ENCODE measurements around the gene CDH1. TPM values are rescaled to one million over a fixed set of nuclear protein-coding genes. Genes with fewer than 3 reads are reported as not detected.
"Not testable (repeated sequence)": the region's sequence is repeated elsewhere in the genome, so short reads cannot be mapped to it uniquely, and the experiment has no call there.

CDH1 gene
- total RNA-seq, 2 experiments from 2014 or later = 0.31 to 0.49 TPM

DNA sequence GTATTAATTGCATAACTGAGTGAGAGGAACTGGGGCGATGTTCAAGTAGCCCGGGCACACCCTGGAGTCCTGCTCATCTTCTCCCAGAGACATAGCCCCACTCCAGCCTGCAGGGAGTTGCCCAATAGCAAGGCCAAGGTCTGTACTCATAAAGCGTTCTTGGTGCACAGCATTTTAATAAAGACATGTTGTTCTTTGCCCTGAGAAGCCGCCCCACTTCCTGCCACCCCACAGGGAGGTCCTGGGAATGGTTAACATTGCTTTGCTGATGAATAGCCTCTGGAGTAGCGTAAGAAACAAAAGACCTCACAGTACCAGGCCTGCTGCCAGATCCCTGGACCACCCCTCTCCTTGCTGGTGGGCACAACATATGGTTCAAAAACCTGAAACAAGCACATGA, 21.6 kb upstream of the CDH1 start:
- no peak for ATAC-seq (ENCODE audit: poor library complexity)
- H3K9me3 ChIP-seq (ENCODE audit: control insufficient read depth in 1 of 2, insufficient read depth in 1 of 2, low read length in 2 of 2) = peaks cover 0 to 8% of the 10 kb centered on the region in 2 experiments
- H3K27me3 Mint-ChIP-seq = peaks cover 21% of the 10 kb centered on the region
- H3K4me1 Mint-ChIP-seq (ENCODE audit: low read depth) = no peaks in the 10 kb centered on the region
- no peaks in the 10 kb centered on the region for H3K4me1 ChIP-seq (ENCODE audit: insufficient read depth, low read length)
- TF ChIP-seq, protein P1, sequence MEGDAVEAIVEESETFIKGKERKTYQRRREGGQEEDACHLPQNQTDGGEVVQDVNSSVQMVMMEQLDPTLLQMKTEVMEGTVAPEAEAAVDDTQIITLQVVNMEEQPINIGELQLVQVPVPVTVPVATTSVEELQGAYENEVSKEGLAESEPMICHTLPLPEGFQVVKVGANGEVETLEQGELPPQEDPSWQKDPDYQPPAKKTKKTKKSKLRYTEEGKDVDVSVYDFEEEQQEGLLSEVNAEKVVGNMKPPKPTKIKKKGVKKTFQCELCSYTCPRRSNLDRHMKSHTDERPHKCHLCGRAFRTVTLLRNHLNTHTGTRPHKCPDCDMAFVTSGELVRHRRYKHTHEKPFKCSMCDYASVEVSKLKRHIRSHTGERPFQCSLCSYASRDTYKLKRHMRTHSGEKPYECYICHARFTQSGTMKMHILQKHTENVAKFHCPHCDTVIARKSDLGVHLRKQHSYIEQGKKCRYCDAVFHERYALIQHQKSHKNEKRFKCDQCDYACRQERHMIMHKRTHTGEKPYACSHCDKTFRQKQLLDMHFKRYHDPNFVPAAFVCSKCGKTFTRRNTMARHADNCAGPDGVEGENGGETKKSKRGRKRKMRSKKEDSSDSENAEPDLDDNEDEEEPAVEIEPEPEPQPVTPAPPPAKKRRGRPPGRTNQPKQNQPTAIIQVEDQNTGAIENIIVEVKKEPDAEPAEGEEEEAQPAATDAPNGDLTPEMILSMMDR (IDR thresholded peaks at IDR 0.05) = no peak
- no peak overlapping the region for H3K4me3 ChIP-seq (ENCODE audit: low read length)
- intact Hi-C loops (cut with DNase I, micrococcal nuclease) = no loop called here
- no peaks in the 10 kb centered on the region for H3K27me3 ChIP-seq (ENCODE audit: control insufficient read depth in 1 of 2, insufficient read depth in 2 of 2, low read length in 2 of 2)
- ChIA-PET POLR2A (no interaction called here), CTCF (no interaction called here)
- peaks cover 2% of the 10 kb centered on the region for H3K9me3 Mint-ChIP-seq
- H3K27ac Mint-ChIP-seq = no peak overlapping the region
- no peak for DNase-seq
- H3K27ac ChIP-seq (ENCODE audit: low read depth in 1 of 2, low read length in 2 of 2) = no peak overlapping the region
- H3K4me3 Mint-ChIP-seq = no peak overlapping the region
- H3K36me3 Mint-ChIP-seq (ENCODE audit: low read depth) = no peaks in the 10 kb centered on the region
- H3K36me3 ChIP-seq (ENCODE audit: insufficient read depth, low read length) = no peaks in the 10 kb centered on the region

DNA sequence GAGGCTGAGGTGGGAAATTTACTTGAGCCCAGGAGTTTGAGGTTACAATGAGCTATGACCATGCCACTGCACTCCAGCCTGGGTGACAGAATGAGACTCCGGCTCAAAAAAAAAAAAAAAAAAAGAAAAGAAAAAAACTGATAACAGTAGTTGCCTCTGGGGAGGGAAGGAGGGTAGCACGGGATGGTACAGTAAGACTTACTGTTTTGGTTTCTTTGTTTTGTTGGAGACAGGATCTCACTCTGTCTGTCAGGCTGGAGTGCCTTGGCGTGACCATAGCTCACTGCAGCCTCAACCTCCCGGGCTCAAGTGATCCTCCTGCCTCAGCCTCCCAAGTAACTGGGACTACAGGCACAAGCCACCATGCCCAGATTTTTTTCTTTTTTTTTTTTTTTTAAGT, 20.6 kb upstream of the CDH1 start:
- ATAC-seq (ENCODE audit: poor library complexity); H3K4me1 ChIP-seq (ENCODE audit: insufficient read depth, low read length); POLR2A ChIA-PET; DNase-seq; H3K4me1 Mint-ChIP-seq (ENCODE audit: low read depth); H3K27me3 ChIP-seq (ENCODE audit: control insufficient read depth in 1 of 2, insufficient read depth in 2 of 2, low read length in 2 of 2); H3K4me3 Mint-ChIP-seq; H3K27ac Mint-ChIP-seq; H3K36me3 ChIP-seq (ENCODE audit: insufficient read depth, low read length); H3K4me3 ChIP-seq (ENCODE audit: low read length); H3K9me3 Mint-ChIP-seq; H3K9me3 ChIP-seq (ENCODE audit: control insufficient read depth in 1 of 2, insufficient read depth in 1 of 2, low read length in 2 of 2); H3K27ac ChIP-seq (ENCODE audit: low read depth in 1 of 2, low read length in 2 of 2); intact Hi-C loops (cut with DNase I, micrococcal nuclease); H3K36me3 Mint-ChIP-seq (ENCODE audit: low read depth): not testable (repeated sequence)
- peaks cover 16% of the 10 kb centered on the region for H3K27me3 Mint-ChIP-seq
- CTCF ChIA-PET = interaction anchor here (0.6 kb wide), 1 partner anchor 23 kb away, joined by 3 read pairs; no protein-coding TSS in a partner anchor

DNA sequence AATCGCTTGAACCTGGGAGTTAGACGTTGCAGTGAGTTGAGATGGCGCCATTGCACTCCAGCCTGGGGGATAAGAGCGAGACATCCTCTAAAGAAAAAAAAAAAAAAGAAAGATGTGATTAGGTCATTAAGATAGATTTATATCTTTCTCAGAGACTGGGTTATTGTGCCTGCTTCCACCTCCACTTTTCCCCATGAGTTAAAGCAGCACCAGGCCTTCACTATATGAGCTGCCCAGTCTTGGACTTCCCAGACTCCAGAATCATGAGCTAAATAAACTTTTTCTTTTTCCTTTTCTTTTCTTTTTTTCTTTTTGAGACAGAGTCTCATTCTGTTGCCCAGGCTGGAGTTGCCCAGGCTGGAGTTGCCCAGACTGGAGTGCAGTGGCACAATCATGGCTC, 19.4 kb upstream of the CDH1 start:
- peaks cover 2% of the 10 kb centered on the region for H3K9me3 Mint-ChIP-seq
- H3K36me3 Mint-ChIP-seq (ENCODE audit: low read depth) = no peaks in the 10 kb centered on the region
- H3K27me3 ChIP-seq (ENCODE audit: control insufficient read depth in 1 of 2, insufficient read depth in 2 of 2, low read length in 2 of 2) = no peaks in the 10 kb centered on the region
- no peak overlapping the region for H3K4me3 ChIP-seq (ENCODE audit: low read length)
- ChIA-PET CTCF (interaction anchor here (0.7 kb wide), 1 partner anchor 47 kb away, joined by 3 read pairs; no protein-coding TSS in a partner anchor), POLR2A (interaction anchor here (0.7 kb wide), 1 partner anchor 20 kb away, joined by 3 read pairs; no protein-coding TSS in a partner anchor)
- no peaks in the 10 kb centered on the region for H3K4me1 ChIP-seq (ENCODE audit: insufficient read depth, low read length)
- H3K27me3 Mint-ChIP-seq = peaks cover 15% of the 10 kb centered on the region
- no peak overlapping the region for H3K4me3 Mint-ChIP-seq
- no peak overlapping the region for H3K27ac Mint-ChIP-seq
- DNase-seq = no peak
- TF ChIP-seq, protein P1 (IDR thresholded peaks at IDR 0.05) = no peak
- no peaks in the 10 kb centered on the region for H3K4me1 Mint-ChIP-seq (ENCODE audit: low read depth)
- peaks cover 0 to 8% of the 10 kb centered on the region in 2 experiments for H3K9me3 ChIP-seq (ENCODE audit: control insufficient read depth in 1 of 2, insufficient read depth in 1 of 2, low read length in 2 of 2)
- intact Hi-C loops (cut with DNase I, micrococcal nuclease) = no loop called here
- H3K27ac ChIP-seq (ENCODE audit: low read depth in 1 of 2, low read length in 2 of 2) = no peak overlapping the region
- no peak for ATAC-seq (ENCODE audit: poor library complexity)
- no peaks in the 10 kb centered on the region for H3K36me3 ChIP-seq (ENCODE audit: insufficient read depth, low read length)

DNA sequence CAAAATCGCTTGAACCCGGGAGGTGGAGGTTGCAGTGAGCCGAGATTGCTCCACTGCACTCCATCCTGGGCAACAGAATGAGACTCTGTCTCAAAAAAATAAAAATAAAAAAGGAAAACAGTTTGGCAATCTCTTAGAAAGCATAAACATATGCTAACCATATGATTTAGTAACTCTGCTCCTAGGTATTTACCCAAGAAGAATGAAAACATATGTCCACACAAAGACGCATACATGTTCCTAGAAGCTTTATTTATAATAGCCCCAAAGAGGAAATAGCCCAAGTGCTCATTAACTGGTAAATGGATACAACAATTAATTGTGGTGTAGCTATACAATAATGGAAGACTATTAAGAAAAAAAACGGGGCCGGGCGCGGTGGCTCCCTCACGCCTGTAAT, 18.5 kb upstream of the CDH1 start:
- no peak overlapping the region for H3K27ac Mint-ChIP-seq

More for the DNA sequence above, 18.5 kb upstream of the CDH1 start:
- ATAC-seq (ENCODE audit: poor library complexity) (no peak), DNase-seq (no peak)
- TF ChIP-seq, protein P1 (IDR thresholded peaks at IDR 0.05) = no peak
- Mint-ChIP-seq H3K4me3 (no peak overlapping the region), H3K9me3 (peaks cover 2% of the 10 kb centered on the region), H3K27me3 (peaks cover 6% of the 10 kb centered on the region), H3K36me3 (ENCODE audit: low read depth) (no peaks in the 10 kb centered on the region), H3K4me1 (ENCODE audit: low read depth) (no peaks in the 10 kb centered on the region)
- intact Hi-C loops (cut with DNase I, micrococcal nuclease) = no loop called here
- POLR2A ChIA-PET = no interaction called here
- CTCF ChIA-PET = interaction anchor here (0.7 kb wide), 1 partner anchor 129 kb away, joined by 3 read pairs; no protein-coding TSS in a partner anchor
- no peaks in the 10 kb centered on the region for H3K4me1 ChIP-seq (ENCODE audit: insufficient read depth, low read length)
- no peaks in the 10 kb centered on the region for H3K36me3 ChIP-seq (ENCODE audit: insufficient read depth, low read length)
- H3K4me3 ChIP-seq (ENCODE audit: low read length) = no peak overlapping the region
- no peaks in the 10 kb centered on the region for H3K27me3 ChIP-seq (ENCODE audit: control insufficient read depth in 1 of 2, insufficient read depth in 2 of 2, low read length in 2 of 2)
- peaks cover 0 to 8% of the 10 kb centered on the region in 2 experiments for H3K9me3 ChIP-seq (ENCODE audit: control insufficient read depth in 1 of 2, insufficient read depth in 1 of 2, low read length in 2 of 2)
- no peak overlapping the region for H3K27ac ChIP-seq (ENCODE audit: low read depth in 1 of 2, low read length in 2 of 2)
